Ishikawa (cell line): ENCODE results near the gene RAB9B.

ENCODE experiments used
- CEBPB ChIP-seq: IDR thresholded peaks from 2 replicates; pipeline ENCODE4 v1.6.1; 2012
- CREB1 ChIP-seq: IDR thresholded peaks from 2 replicates; pipeline ENCODE4 v1.6.1; 2012; ENCODE audit warnings: low read depth
- EGR1 ChIP-seq: IDR thresholded peaks from 2 replicates; pipeline ENCODE4 v1.6.1; 2012
- EP300 ChIP-seq: IDR thresholded peaks from 2 replicates; pipeline ENCODE4 v1.6.1; 2012; ENCODE audit warnings: borderline replicate concordance
- FOXM1 ChIP-seq: IDR thresholded peaks from 2 replicates; pipeline ENCODE4 v1.6.1; 2012; ENCODE audit warnings: low read depth, borderline replicate concordance
- MAX ChIP-seq: IDR thresholded peaks from 2 replicates; pipeline ENCODE4 v1.6.1; 2012
- NFIC ChIP-seq: IDR thresholded peaks from 2 replicates; pipeline ENCODE4 v1.6.1; 2012
- RAD21 ChIP-seq: IDR thresholded peaks from 2 replicates; pipeline ENCODE4 v1.6.1; 2012; ENCODE audit warnings: low read depth
- REST ChIP-seq: IDR thresholded peaks from 2 replicates; pipeline ENCODE4 v1.6.1; 2012; ENCODE audit warnings: low read depth, mild to moderate bottlenecking
- TAF1 ChIP-seq: IDR thresholded peaks from 2 replicates; pipeline ENCODE4 v1.6.1; 2012; ENCODE audit warnings: low read depth, mild to moderate bottlenecking
- TCF12 ChIP-seq: IDR thresholded peaks from 2 replicates; pipeline ENCODE4 v1.6.1; 2012; ENCODE audit warnings: low read depth
- TEAD4 ChIP-seq: IDR thresholded peaks from 2 replicates; pipeline ENCODE4 v1.6.1; 2012
- USF1 ChIP-seq: IDR thresholded peaks from 2 replicates; pipeline ENCODE4 v1.6.1; 2012
- YY1 ChIP-seq: IDR thresholded peaks from 2 replicates; pipeline ENCODE4 v1.6.1; 2012; ENCODE audit warnings: low read depth
- ZBTB7A ChIP-seq: IDR thresholded peaks from 2 replicates; pipeline ENCODE4 v1.6.1; 2012; ENCODE audit warnings: low read depth

Gene RAB9B

GRCh38 chrX:103864886-103865534, 33.0 kb upstream of the RAB9B start:
- no peak for TF ChIP-seq TCF12
- no peak for TF ChIP-seq FOXM1
- TF ChIP-seq CREB1, result no peak
- TF ChIP-seq RAD21, result no peak
- TF ChIP-seq TEAD4, result no peak
- no peak for TF ChIP-seq REST
- no peak for TF ChIP-seq YY1
- TF ChIP-seq EP300, result no peak
- no peak for TF ChIP-seq CEBPB
- TF ChIP-seq NFIC, result no peak
- TF ChIP-seq EGR1, result no peak
- no peak for TF ChIP-seq ZBTB7A
- no peak for TF ChIP-seq TAF1
- no peak for TF ChIP-seq USF1
- no peak for TF ChIP-seq MAX

- no peak for TF ChIP-seq RAD21
- TF ChIP-seq YY1, result no peak
- TF ChIP-seq TAF1, result no peak
- TF ChIP-seq TCF12, result no peak
- TF ChIP-seq EP300, result no peak
- TF ChIP-seq MAX, result no peak
- no peak for TF ChIP-seq NFIC
- no peak for TF ChIP-seq FOXM1
- no peak for TF ChIP-seq CREB1
- TF ChIP-seq CEBPB, result no peak
- TF ChIP-seq USF1, result no peak
- TF ChIP-seq REST, result no peak
Observed at GRCh38 chrX:103864149-103864548, 32.1 kb upstream of the RAB9B start.

- TF ChIP-seq EGR1 (no peak), TEAD4 (no peak), MAX (no peak), REST (no peak), FOXM1 (no peak), CREB1 (no peak), TAF1 (no peak), EP300 (no peak), RAD21 (no peak), TCF12 (no peak), NFIC (no peak), USF1 (no peak), CEBPB (no peak)
Observed at GRCh38 chrX:103861200-103861599, 29.1 kb upstream of the RAB9B start.

GRCh38 chrX:103849558-103849957, 17.5 kb upstream of the RAB9B start:
- TF ChIP-seq TEAD4 (no peak), RAD21 (no peak), YY1 (no peak), FOXM1 (no peak), CEBPB (no peak), ZBTB7A (no peak), USF1 (no peak), CREB1 (no peak), EGR1 (no peak), TCF12 (no peak)
